ENCODE data around the gene PLET1.

DNA sequence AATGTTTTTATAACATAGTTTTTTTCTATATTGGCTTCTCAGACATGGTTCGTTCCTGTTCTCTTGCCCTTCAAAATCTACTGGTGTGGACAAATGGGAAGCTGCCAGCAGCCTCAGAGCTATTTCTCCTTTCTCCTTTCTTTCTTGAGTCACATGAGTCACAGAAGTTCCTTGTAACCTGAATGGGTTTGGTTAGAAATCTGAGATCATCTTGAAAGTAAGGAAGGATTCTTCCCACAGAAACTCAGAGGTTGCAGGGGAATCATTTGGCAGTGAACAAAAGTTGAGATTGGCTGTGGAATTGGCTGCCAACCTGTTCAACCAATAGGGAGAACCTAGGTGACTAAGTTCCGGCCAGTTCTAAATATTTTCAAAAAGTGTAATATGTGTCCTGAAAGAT, 12.5 kb downstream of the PLET1 start:
- TF ChIP-seq, protein P1, sequence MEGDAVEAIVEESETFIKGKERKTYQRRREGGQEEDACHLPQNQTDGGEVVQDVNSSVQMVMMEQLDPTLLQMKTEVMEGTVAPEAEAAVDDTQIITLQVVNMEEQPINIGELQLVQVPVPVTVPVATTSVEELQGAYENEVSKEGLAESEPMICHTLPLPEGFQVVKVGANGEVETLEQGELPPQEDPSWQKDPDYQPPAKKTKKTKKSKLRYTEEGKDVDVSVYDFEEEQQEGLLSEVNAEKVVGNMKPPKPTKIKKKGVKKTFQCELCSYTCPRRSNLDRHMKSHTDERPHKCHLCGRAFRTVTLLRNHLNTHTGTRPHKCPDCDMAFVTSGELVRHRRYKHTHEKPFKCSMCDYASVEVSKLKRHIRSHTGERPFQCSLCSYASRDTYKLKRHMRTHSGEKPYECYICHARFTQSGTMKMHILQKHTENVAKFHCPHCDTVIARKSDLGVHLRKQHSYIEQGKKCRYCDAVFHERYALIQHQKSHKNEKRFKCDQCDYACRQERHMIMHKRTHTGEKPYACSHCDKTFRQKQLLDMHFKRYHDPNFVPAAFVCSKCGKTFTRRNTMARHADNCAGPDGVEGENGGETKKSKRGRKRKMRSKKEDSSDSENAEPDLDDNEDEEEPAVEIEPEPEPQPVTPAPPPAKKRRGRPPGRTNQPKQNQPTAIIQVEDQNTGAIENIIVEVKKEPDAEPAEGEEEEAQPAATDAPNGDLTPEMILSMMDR (IDR thresholded peaks at IDR 0.05; ENCODE audit: control extremely low read depth in 1 of 3, insufficient read depth in 1 of 3, low read depth in 1 of 3, low read length in 3 of 3) = no peak
- TF ChIP-seq CEBPB (IDR thresholded peaks at IDR 0.05; ENCODE audit: low read depth, low read length) = no peak
- TF ChIP-seq NRF1 (IDR thresholded peaks at IDR 0.05; ENCODE audit: low read depth, low read length) = no peak
- no peak for TF ChIP-seq GABPA (IDR thresholded peaks at IDR 0.05; ENCODE audit: borderline replicate concordance, insufficient read depth, low read length)
- TF ChIP-seq BCL11A (IDR thresholded peaks at IDR 0.05; ENCODE audit: low read depth in 2 of 2, low read length in 2 of 2) = no peak
- no peak for TF ChIP-seq TAF7 (optimal IDR thresholded peaks at IDR 0.05; ENCODE audit: borderline replicate concordance, low read depth, low read length)
- TF ChIP-seq POLR2AphosphoS5 (IDR thresholded peaks at IDR 0.05; ENCODE audit: low read depth, low read length) = no peak
- no peak for TF ChIP-seq EP300 (IDR thresholded peaks at IDR 0.05; ENCODE audit: borderline replicate concordance in 1 of 2, low read depth in 2 of 2, low read length in 2 of 2)
- TF ChIP-seq TAF1 (IDR thresholded peaks at IDR 0.05; ENCODE audit: low read depth, low read length) = no peak
- TF ChIP-seq RAD21 (IDR thresholded peaks at IDR 0.05 in 1 of 2, conservative IDR thresholded peaks at IDR 0.05 in 1 of 2; ENCODE audit: low read depth in 2 of 2, low read length in 2 of 2) = no peak
